SK-N-SH (cell line): ENCODE data around the gene NAP1L5. TPM values are rescaled to one million over a fixed set of nuclear protein-coding genes. Genes with fewer than 3 reads are reported as not detected.

Experiments used
- CTCF ChIA-PET: fragments of 300-600, 350-600 bp; formaldehyde crosslinking; extraction: SDS; loops from one replicate; lab custom pipeline; 2021; lab: Yijun Ruan, JAX
- POLR2A ChIA-PET: fragments of 350-600 bp; sonication (Branson Sonifier 250); formaldehyde crosslinking; extraction: SDS; loops from one replicate; lab custom pipeline; 2020; ENCODE audit warnings: antibody characterized with exemption, inconsistent platforms; lab: Yijun Ruan, JAX
- DNase-seq: peaks from one replicate; pipeline ENCODE4 v3.0.0; 2012
- H2AFZ ChIP-seq: fragments of 200-600 bp; sonication (generic); 2 replicates; pipeline ENCODE4 v1.8.1; 2016; ENCODE audit warnings: antibody characterized with exemption, mild to moderate bottlenecking, low read depth
- H3F3A ChIP-seq: fragments of 200-600 bp; sonication (generic); replicated peaks from 2 replicates; pipeline ENCODE3; 2016; ENCODE audit warnings: antibody characterized with exemption, mild to moderate bottlenecking; ENCODE audit not compliant: insufficient read depth
- H3K27ac ChIP-seq, 2 experiments: fragments of 200-500 bp in 1 of 2; fragments of 200-600 bp in 1 of 2; sonication (Bioruptor generic) in 1 of 2; sonication (generic), shearing (Covaris generic) in 1 of 2; 2 replicates each; pipeline versions ENCODE4 v1.5.1 to v1.6.1; 2014 to 2016; ENCODE audit warnings: low read depth in 2 of 2, inconsistent platforms in 1 of 2, low read length in 1 of 2, mild to moderate bottlenecking in 1 of 2, mixed read lengths in 1 of 2
- H3K27me3 ChIP-seq: fragments of 200-600 bp; sonication (generic), shearing (Covaris generic); 2 replicates; pipeline ENCODE4 v1.6.1; 2016; ENCODE audit warnings: mixed run types; ENCODE audit not compliant: insufficient read depth
- H3K36me3 ChIP-seq, 2 experiments: fragments of 200-500 bp in 1 of 2; fragments of 200-600 bp in 1 of 2; sonication (Bioruptor generic) in 1 of 2; sonication (generic) in 1 of 2; replicated peaks in 1 of 2; 2 replicates each; pipeline versions ENCODE3 to v1.5.1; 2014 to 2016; ENCODE audit warnings: low read length in 1 of 2, mild to moderate bottlenecking in 1 of 2; ENCODE audit not compliant: insufficient read depth in 2 of 2, control insufficient read depth in 1 of 2
- H3K4me1 ChIP-seq, 2 experiments: fragments of 200-500 bp in 1 of 2; fragments of 200-600 bp in 1 of 2; sonication (Bioruptor generic) in 1 of 2; sonication (generic), shearing (Covaris generic) in 1 of 2; 2 replicates each; pipeline versions ENCODE4 v1.5.1 to v1.6.1; 2014 to 2016; ENCODE audit warnings: low read depth in 1 of 2, low read length in 1 of 2, mixed run types in 1 of 2; ENCODE audit not compliant: insufficient read depth in 2 of 2, control insufficient read depth in 1 of 2
- H3K4me2 ChIP-seq: fragments of 200-600 bp; sonication (generic), shearing (Covaris generic); 2 replicates; pipeline ENCODE4 v1.6.1; 2017; ENCODE audit warnings: mixed run types
- H3K4me3 ChIP-seq, 2 experiments: fragments of 200-500 bp in 1 of 2; fragments of 200-600 bp in 1 of 2; sonication (Bioruptor generic) in 1 of 2; sonication (generic), shearing (Covaris generic) in 1 of 2; 2 replicates each; pipeline versions ENCODE4 v1.5.1 to v1.8.1; 2014 to 2016; ENCODE audit warnings: low read depth in 2 of 2, inconsistent platforms in 1 of 2, low read length in 1 of 2, mild to moderate bottlenecking in 1 of 2, mixed read lengths in 1 of 2, moderate library complexity in 1 of 2
- H3K79me2 ChIP-seq: fragments of 200-600 bp; sonication (generic); 2 replicates; pipeline ENCODE4 v1.8.1; 2017; ENCODE audit warnings: mild to moderate bottlenecking; ENCODE audit not compliant: insufficient read depth
- H3K9ac ChIP-seq: fragments of 200-600 bp; sonication (generic); 2 replicates; pipeline ENCODE4 v1.6.1; 2017; ENCODE audit warnings: mixed run types
- H3K9me2 ChIP-seq: fragments of 200-600 bp; sonication (generic); 2 replicates; pipeline ENCODE4 v1.6.1; 2017; ENCODE audit warnings: mixed run types
- H3K9me3 ChIP-seq: fragments of 200-600 bp; sonication (generic); 2 replicates; pipeline ENCODE4 v1.6.1; 2017; ENCODE audit warnings: mixed run types, mild to moderate bottlenecking, moderate library complexity
- H4K20me1 ChIP-seq: fragments of 200-600 bp; sonication (generic); 2 replicates; pipeline ENCODE4 v1.6.1; 2017; ENCODE audit warnings: mild to moderate bottlenecking, mixed run types; ENCODE audit not compliant: insufficient read depth
- ELF1 ChIP-seq: IDR thresholded peaks from 2 replicates; pipeline ENCODE4 v1.4.0; 2012
- NRF1 ChIP-seq: IDR thresholded peaks from 2 replicates; pipeline ENCODE4 v1.6.1; 2012; ENCODE audit warnings: low read depth, mild to moderate bottlenecking, low read length
- POLR2AphosphoS5 ChIP-seq: IDR thresholded peaks from 2 replicates; pipeline ENCODE4 v1.6.1; 2012; ENCODE audit warnings: low read depth, low read length
- RAD21 ChIP-seq: IDR thresholded peaks from 2 replicates; pipeline ENCODE4 v1.6.1; 2012; ENCODE audit warnings: mild to moderate bottlenecking, low read length
- RCOR1 ChIP-seq: fragments of 150-350 bp; IDR thresholded peaks from 2 replicates; pipeline ENCODE4 v1.6.1; 2017; ENCODE audit warnings: antibody characterized with exemption, low read length
- SIN3A ChIP-seq: IDR thresholded peaks from 2 replicates; pipeline ENCODE4 v1.6.1; 2012; ENCODE audit warnings: low read depth, mild to moderate bottlenecking, low read length, moderate library complexity, borderline replicate concordance
- TCF12 ChIP-seq: IDR thresholded peaks from 2 replicates; pipeline ENCODE4 v1.4.0; 2012
- WGBS: methylation state at CpG from one replicate; pipeline ENCODE4 v1.1.6; 2017; ENCODE audit warnings: low lambda C conversion rate; 5-methylcytosine and 5-hydroxymethylcytosine counted together
- polyA plus RNA-seq, 3 experiments: library from polyadenylated mRNA; depleted of rRNA; stranded (reverse); fragments of >200 nt; gene quantifications; 2 replicates each; pipeline ENCODE4 v1.2.3, GENCODE V29; 2012
- TF ChIP-seq, protein P1 (sequence below): IDR thresholded peaks from 2 replicates; pipeline ENCODE4 v1.6.1; 2012; ENCODE audit warnings: mild to moderate bottlenecking, low read depth, low read length, moderate library complexity
- TF ChIP-seq, protein P2 (sequence below): fragments of 150-350 bp; IDR thresholded peaks from 2 replicates; pipeline ENCODE4 v1.6.1; 2017; ENCODE audit warnings: antibody characterized with exemption, low read length, low read depth, borderline replicate concordance
- TF ChIP-seq, protein P3 (sequence below): fragments of 200-600 bp; sonication (generic); IDR thresholded peaks from 2 replicates; pipeline ENCODE4 v1.6.1; 2017; ENCODE audit warnings: antibody characterized with exemption, mild to moderate bottlenecking, moderate library complexity
- TF ChIP-seq, protein P4 (sequence below): IDR thresholded peaks from 2 replicates; pipeline ENCODE4 v1.4.0; 2012; ENCODE audit warnings: low read depth

The NAP1L5 gene
- polyA plus RNA-seq, 1 of the 3 experiments (the other 2 are of a cell fraction) = 7.5 TPM

DNA sequence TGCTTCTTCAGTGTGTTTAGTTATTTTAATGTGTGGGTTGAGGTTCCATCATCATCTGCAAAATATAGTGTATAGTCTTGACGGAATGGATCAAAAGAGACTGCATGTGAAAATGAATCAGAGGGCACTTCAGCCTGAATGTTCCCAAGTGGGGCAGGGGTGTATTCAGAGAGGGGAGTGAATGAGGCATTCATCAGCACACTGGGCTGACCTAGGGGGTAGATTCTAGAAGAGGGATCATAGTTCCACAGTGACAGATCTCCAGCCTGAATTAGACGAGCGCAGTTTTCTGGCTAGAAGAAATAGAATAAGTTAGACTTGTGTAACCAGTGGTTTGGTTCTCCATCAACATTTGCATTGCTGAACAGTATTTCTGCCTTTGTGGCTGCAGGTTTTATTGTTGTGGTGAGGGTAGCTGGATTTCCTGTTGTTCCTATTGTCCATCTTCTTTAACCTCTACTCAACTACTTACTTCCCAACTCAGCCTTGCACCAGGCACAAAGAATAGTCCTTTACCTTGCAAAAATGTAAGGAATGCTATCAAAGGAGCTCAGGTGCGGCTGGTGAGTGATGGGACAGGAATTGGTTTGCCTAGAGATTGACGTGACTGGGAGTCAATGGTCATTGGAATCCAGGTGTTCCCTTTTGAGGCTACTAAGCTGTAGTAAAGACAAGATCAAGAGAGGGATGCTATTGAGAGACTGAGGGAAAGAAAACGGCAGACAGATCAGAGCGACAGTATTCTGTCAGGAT is 50.9 kb downstream of the NAP1L5 start:
- Histone ChIP-seq H3K27me3 (no peaks in the 10 kb centered on the region), H3K79me2 (no peaks in the 10 kb centered on the region), H3K36me3 (peaks cover 0 to 4% of the 10 kb centered on the region in 2 experiments)
- POLR2A ChIA-PET = no interaction called here
- TF ChIP-seq NRF1 (no peak), SIN3A (no peak)
- TF ChIP-seq, protein P1, sequence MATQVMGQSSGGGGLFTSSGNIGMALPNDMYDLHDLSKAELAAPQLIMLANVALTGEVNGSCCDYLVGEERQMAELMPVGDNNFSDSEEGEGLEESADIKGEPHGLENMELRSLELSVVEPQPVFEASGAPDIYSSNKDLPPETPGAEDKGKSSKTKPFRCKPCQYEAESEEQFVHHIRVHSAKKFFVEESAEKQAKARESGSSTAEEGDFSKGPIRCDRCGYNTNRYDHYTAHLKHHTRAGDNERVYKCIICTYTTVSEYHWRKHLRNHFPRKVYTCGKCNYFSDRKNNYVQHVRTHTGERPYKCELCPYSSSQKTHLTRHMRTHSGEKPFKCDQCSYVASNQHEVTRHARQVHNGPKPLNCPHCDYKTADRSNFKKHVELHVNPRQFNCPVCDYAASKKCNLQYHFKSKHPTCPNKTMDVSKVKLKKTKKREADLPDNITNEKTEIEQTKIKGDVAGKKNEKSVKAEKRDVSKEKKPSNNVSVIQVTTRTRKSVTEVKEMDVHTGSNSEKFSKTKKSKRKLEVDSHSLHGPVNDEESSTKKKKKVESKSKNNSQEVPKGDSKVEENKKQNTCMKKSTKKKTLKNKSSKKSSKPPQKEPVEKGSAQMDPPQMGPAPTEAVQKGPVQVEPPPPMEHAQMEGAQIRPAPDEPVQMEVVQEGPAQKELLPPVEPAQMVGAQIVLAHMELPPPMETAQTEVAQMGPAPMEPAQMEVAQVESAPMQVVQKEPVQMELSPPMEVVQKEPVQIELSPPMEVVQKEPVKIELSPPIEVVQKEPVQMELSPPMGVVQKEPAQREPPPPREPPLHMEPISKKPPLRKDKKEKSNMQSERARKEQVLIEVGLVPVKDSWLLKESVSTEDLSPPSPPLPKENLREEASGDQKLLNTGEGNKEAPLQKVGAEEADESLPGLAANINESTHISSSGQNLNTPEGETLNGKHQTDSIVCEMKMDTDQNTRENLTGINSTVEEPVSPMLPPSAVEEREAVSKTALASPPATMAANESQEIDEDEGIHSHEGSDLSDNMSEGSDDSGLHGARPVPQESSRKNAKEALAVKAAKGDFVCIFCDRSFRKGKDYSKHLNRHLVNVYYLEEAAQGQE = no peak
- TF ChIP-seq, protein P2, sequence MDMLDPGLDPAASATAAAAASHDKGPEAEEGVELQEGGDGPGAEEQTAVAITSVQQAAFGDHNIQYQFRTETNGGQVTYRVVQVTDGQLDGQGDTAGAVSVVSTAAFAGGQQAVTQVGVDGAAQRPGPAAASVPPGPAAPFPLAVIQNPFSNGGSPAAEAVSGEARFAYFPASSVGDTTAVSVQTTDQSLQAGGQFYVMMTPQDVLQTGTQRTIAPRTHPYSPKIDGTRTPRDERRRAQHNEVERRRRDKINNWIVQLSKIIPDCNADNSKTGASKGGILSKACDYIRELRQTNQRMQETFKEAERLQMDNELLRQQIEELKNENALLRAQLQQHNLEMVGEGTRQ = no peak
- TF ChIP-seq, protein P3, sequence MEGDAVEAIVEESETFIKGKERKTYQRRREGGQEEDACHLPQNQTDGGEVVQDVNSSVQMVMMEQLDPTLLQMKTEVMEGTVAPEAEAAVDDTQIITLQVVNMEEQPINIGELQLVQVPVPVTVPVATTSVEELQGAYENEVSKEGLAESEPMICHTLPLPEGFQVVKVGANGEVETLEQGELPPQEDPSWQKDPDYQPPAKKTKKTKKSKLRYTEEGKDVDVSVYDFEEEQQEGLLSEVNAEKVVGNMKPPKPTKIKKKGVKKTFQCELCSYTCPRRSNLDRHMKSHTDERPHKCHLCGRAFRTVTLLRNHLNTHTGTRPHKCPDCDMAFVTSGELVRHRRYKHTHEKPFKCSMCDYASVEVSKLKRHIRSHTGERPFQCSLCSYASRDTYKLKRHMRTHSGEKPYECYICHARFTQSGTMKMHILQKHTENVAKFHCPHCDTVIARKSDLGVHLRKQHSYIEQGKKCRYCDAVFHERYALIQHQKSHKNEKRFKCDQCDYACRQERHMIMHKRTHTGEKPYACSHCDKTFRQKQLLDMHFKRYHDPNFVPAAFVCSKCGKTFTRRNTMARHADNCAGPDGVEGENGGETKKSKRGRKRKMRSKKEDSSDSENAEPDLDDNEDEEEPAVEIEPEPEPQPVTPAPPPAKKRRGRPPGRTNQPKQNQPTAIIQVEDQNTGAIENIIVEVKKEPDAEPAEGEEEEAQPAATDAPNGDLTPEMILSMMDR = no peak
- TF ChIP-seq, all 33 proteins: peak for 0
- Histone ChIP-seq H3K4me1 (no peaks in the 10 kb centered on the region), H2AFZ (no peak overlapping the region), H3K27ac (no peak overlapping the region), H3K4me2 (no peak overlapping the region), H3K9me2 (no peaks in the 10 kb centered on the region), H3K9ac (no peak overlapping the region), H3K9me3 (no peaks in the 10 kb centered on the region), H3K4me3 (no peak overlapping the region), H3F3A (peaks cover 6% of the 10 kb centered on the region), H4K20me1 (no peaks in the 10 kb centered on the region)
- CTCF ChIA-PET = interaction anchor here (2.0 kb wide), 1 partner anchor 13 kb away, joined by 6 read pairs; no protein-coding TSS in a partner anchor
- WGBS = 94% methylated on average over 7 of the region's 7 CpGs
- DNase-seq = no peak

DNA sequence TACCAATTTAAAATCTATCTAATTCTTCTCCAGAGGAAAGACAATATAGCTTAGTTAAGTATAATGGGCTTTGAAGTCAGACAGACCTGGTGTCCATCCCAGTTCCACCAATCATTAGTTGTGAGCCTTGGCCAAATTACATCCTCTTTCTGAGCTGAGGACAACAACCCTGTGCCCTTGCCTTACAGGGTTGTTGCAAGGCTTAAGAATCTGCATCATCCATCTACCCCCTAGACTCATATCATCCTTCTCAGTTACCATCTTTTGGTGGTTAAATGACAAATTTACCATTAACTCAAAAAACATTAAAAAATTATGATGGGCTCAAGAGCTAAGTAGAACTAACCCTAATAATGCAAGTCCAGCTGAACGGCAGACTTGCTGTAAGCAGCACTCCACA is 51.6 kb downstream of the NAP1L5 start:
- Histone ChIP-seq H3K27me3 (no peaks in the 10 kb centered on the region), H3K36me3 (peaks cover 0 to 4% of the 10 kb centered on the region in 2 experiments), H2AFZ (no peak overlapping the region), H3K4me2 (no peak overlapping the region), H3K79me2 (no peaks in the 10 kb centered on the region), H3K27ac (no peak overlapping the region), H3K4me1 (no peaks in the 10 kb centered on the region), H3K4me3 (no peak overlapping the region), H3K9ac (no peak overlapping the region), H3F3A (peaks cover 6% of the 10 kb centered on the region), H3K9me2 (no peaks in the 10 kb centered on the region), H4K20me1 (no peaks in the 10 kb centered on the region), H3K9me3 (no peaks in the 10 kb centered on the region)
- POLR2A ChIA-PET = no interaction called here
- WGBS = 95% methylated on average over 1 of the region's 1 CpG
- no peak for DNase-seq
- CTCF ChIA-PET = interaction anchor here (2.0 kb wide), 1 partner anchor 13 kb away, joined by 6 read pairs; no protein-coding TSS in a partner anchor
- no peak for TF ChIP-seq RAD21
- no peak for TF ChIP-seq SIN3A
- TF ChIP-seq, protein P3 = no peak
- no peak for TF ChIP-seq POLR2AphosphoS5
- TF ChIP-seq, protein P4, sequence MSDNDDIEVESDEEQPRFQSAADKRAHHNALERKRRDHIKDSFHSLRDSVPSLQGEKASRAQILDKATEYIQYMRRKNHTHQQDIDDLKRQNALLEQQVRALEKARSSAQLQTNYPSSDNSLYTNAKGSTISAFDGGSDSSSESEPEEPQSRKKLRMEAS = no peak
- TF ChIP-seq RCOR1 = no peak
- no peak for TF ChIP-seq ELF1
- no peak for TF ChIP-seq TCF12
